Loucy (cell line): ENCODE measurements around the gene ZNF85.
A peak's percentile ranks its signal among the peaks of the same experiment; 100 is the strongest.

Source experiments
- H2AFZ ChIP-seq: fragments of 200-600 bp; sonication (generic); 2 replicates; pipeline ENCODE4 v1.6.0; 2016; ENCODE audit warnings: antibody characterized with exemption, mild to moderate bottlenecking, low read length, moderate library complexity
- H3F3A ChIP-seq: fragments of 200-600 bp; 2 replicates; pipeline ENCODE4 v1.6.0; 2016; ENCODE audit warnings: antibody characterized with exemption, low read depth, mild to moderate bottlenecking
- H3K27me3 ChIP-seq: fragments of 200-600 bp; sonication (generic); 2 replicates; pipeline ENCODE4 v1.6.1; 2014; ENCODE audit warnings: low read length, mild to moderate bottlenecking; ENCODE audit not compliant: insufficient read depth, poor library complexity, severe bottlenecking
- H3K36me3 ChIP-seq: fragments of 200-600 bp; sonication (generic); 2 replicates; pipeline ENCODE4 v1.6.1; 2016; ENCODE audit warnings: low read length; ENCODE audit not compliant: insufficient read depth
- H3K4me1 ChIP-seq: fragments of 200-600 bp; sonication (generic); 2 replicates; pipeline ENCODE4 v1.5.1; 2014; ENCODE audit warnings: low read length, mild to moderate bottlenecking; ENCODE audit not compliant: insufficient read depth, poor library complexity, severe bottlenecking
- H3K4me2 ChIP-seq: fragments of 200-600 bp; sonication (generic); 2 replicates; pipeline ENCODE4 v1.6.0; 2014; ENCODE audit warnings: antibody characterized with exemption, low read length, low read depth, mild to moderate bottlenecking; ENCODE audit not compliant: poor library complexity, severe bottlenecking
- H3K4me3 ChIP-seq: fragments of 200-600 bp; sonication (generic); 2 replicates; pipeline ENCODE4 v1.5.1; 2014; ENCODE audit warnings: low read length, mild to moderate bottlenecking, mixed read lengths; ENCODE audit not compliant: poor library complexity, severe bottlenecking
- H3K79me2 ChIP-seq: fragments of 200-600 bp; sonication (generic); 2 replicates; pipeline ENCODE4 v1.6.1; 2014; ENCODE audit warnings: low read length; ENCODE audit not compliant: insufficient read depth
- H3K9ac ChIP-seq: fragments of 200-600 bp; sonication (generic); 2 replicates; pipeline ENCODE4 v1.6.0; 2014; ENCODE audit warnings: mild to moderate bottlenecking, low read depth, low read length, moderate library complexity; ENCODE audit not compliant: poor library complexity, severe bottlenecking
- H3K9me2 ChIP-seq: fragments of 200-600 bp; sonication (generic); replicated peaks from 2 replicates; pipeline ENCODE4 v1.6.1; 2016; ENCODE audit warnings: low read depth, low read length, mixed read lengths
- H3K9me3 ChIP-seq: fragments of 200-600 bp; sonication (generic); 2 replicates; pipeline ENCODE4 v1.6.1; 2014; ENCODE audit warnings: mild to moderate bottlenecking, antibody characterized with exemption, low read length, low read depth; ENCODE audit not compliant: insufficient read depth
- H4K20me1 ChIP-seq: fragments of 200-600 bp; sonication (generic); 2 replicates; pipeline ENCODE4 v1.6.0; 2014; ENCODE audit warnings: antibody characterized with exemption, low read length, mild to moderate bottlenecking; ENCODE audit not compliant: insufficient read depth, poor library complexity, severe bottlenecking
- CTCF ChIP-seq: fragments of 200-600 bp; sonication (generic); conservative IDR thresholded peaks from 2 replicates; pipeline ENCODE4 v1.5.1; 2014; ENCODE audit warnings: mild to moderate bottlenecking, antibody characterized with exemption, low read length
- EZH2phosphoT487 ChIP-seq: fragments of 200-600 bp; IDR thresholded peaks from 2 replicates; pipeline ENCODE4 v1.6.1; 2018; ENCODE audit warnings: antibody characterized with exemption, mild to moderate bottlenecking, moderate library complexity, borderline replicate concordance

Gene ZNF85

GRCh38 chr19:20964798-20965197 lies 41.7 kb downstream of the ZNF85 start:
- Histone ChIP-seq H3K36me3 (no peaks in the 10 kb centered on the region), H3K4me1 (no peaks in the 10 kb centered on the region), H3K9me3 (0 out of 2 replicates have a peak, but pooled peaks cover 3% of the 10 kb centered on the region), H3K4me3 (no peak overlapping the region), H3K4me2 (no peak overlapping the region), H3K9me2 (no peaks in the 10 kb centered on the region), H3F3A (no peaks in the 10 kb centered on the region), H3K9ac (no peak overlapping the region), H3K79me2 (no peaks in the 10 kb centered on the region), H2AFZ (no peak overlapping the region), H4K20me1 (no peaks in the 10 kb centered on the region), H3K27me3 (no peaks in the 10 kb centered on the region)
- TF ChIP-seq CTCF (peak; percentile 42), EZH2phosphoT487 (no peak)

- H3K9me3 ChIP-seq: peaks cover 3% of the 10 kb centered on the region; the same call in 1 of the 2 replicates
- no peak overlapping the region for H3K4me3 ChIP-seq
- no peak overlapping the region for H3K9ac ChIP-seq
- no peaks in the 10 kb centered on the region for H3F3A ChIP-seq
- no peaks in the 10 kb centered on the region for H4K20me1 ChIP-seq
- no peaks in the 10 kb centered on the region for H3K27me3 ChIP-seq
- H3K4me2 ChIP-seq: no peak overlapping the region
- H2AFZ ChIP-seq: no peak overlapping the region
- no peaks in the 10 kb centered on the region for H3K79me2 ChIP-seq
- H3K4me1 ChIP-seq: no peaks in the 10 kb centered on the region
- no peaks in the 10 kb centered on the region for H3K36me3 ChIP-seq
- H3K9me2 ChIP-seq: no peaks in the 10 kb centered on the region
- no peak for TF ChIP-seq CTCF
- no peak for TF ChIP-seq EZH2phosphoT487
These were observed 45.0 kb downstream of the ZNF85 start for GRCh38 chr19:20968092-20968491.

- Histone ChIP-seq H3K9me3 (peaks cover 3% of the 10 kb centered on the region; the same call in 1 of the 2 replicates), H3K27me3 (no peaks in the 10 kb centered on the region), H3K9me2 (no peaks in the 10 kb centered on the region), H3F3A (no peaks in the 10 kb centered on the region), H2AFZ (no peak overlapping the region), H3K36me3 (no peaks in the 10 kb centered on the region), H3K4me3 (no peak overlapping the region), H3K79me2 (no peaks in the 10 kb centered on the region), H4K20me1 (no peaks in the 10 kb centered on the region), H3K4me1 (no peaks in the 10 kb centered on the region), H3K9ac (no peak overlapping the region), H3K4me2 (no peak overlapping the region)
- TF ChIP-seq EZH2phosphoT487 (no peak), CTCF (no peak)
These were observed 46.4 kb downstream of the ZNF85 start for GRCh38 chr19:20969498-20969897.
